ENCODE measurements around the gene MSANTD1.
"Not testable (repeated sequence)": the region's sequence is repeated elsewhere in the genome, so short reads cannot be mapped to it uniquely, and the experiment has no call there.

MSANTD1 gene

DNA sequence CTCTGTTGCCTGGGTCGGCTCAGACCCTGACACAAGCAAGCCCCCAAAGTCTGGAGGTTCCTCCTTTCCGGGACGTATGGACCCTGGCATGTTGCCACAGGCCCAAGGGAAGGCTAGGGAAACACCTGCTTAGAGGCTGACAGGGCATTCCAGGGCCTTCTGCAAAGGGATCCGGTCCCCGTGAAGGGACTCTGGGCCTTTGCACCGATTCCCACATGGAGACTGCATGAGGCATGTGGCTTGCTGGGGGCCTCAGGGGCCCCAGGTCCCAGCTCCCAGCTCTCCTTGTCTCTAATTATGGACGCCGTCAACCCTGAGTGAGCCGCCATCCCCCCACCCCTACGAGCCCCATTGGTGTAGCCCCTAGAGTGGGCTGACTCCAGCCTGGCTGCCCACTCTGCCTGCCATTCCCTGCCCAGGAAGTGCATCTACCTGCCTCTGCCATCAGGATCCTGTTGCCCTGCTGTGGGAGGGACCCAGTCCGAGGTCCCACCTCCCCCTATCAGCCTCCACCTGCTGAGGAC lies 39.7 kb downstream of the MSANTD1 start:
- no peak for DNase-seq (ENCODE audit: low read depth, low spot score)

GRCh38 chr4:3290476-3290875 lies 41.5 kb downstream of the MSANTD1 start:
- DNase-seq (ENCODE audit: low read depth, low spot score): no peak

DNA sequence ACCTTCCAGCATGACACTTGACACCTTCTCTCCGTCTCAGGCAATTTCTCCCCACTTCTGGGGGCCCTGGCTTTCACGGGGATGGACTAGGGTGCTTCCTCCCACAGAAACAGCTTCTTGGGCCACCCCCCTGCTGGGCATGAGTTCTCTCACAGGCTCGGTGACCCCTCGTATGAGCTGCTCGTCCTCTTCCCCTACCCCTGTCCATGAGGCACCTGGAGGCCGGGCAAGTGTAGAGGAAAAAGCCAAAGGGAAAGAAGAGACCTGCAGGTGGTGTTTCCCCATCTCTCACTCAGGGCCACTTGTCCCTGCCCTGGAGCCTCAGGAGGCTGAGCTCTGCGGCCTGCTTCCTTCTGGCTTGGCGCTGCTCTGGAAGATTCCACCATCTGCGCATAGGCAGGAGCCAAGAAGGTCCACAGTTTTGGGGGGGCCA lies 41.9 kb downstream of the MSANTD1 start:
- DNase-seq (ENCODE audit: low read depth, low spot score): no peak

DNA sequence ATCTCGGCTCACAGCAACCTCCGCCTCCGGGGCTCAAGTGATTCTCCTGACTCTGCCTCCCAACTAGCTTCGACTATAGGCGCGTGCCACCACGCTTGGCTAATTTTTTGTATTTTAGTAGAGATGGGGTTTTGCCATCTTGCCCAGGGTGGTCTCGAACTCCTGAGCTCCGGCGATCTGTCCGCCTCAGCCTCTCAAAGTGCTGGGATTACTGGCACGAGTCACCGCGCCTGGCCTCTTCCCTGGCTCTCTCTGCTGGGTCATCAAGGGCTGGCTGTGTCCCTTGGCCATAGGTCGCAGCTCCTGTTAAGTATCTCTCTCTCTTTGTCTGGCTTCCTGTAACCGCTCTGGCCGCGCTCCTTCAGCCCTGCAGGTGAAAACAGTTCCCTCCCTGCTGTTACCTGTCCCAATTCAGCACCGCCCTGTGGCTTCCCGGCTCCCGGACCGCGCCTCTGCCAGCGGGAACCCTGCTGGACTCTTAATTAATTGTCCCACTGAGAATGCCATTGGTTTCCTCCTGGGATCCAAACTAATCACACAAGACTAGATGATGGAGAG lies 42.5 kb downstream of the MSANTD1 start:
- no peak for DNase-seq (ENCODE audit: low read depth, low spot score)

- DNase-seq (ENCODE audit: low read depth, low spot score): peak; percentile 75
These were observed 43.1 kb downstream of the MSANTD1 start for GRCh38 chr4:3291969-3292570.

- DNase-seq (ENCODE audit: low read depth, low spot score): peak; percentile 97
These were observed 43.8 kb downstream of the MSANTD1 start, which contains the start of gene RGS12 for GRCh38 chr4:3292571-3293400. TSS of gene RGS12 (plus strand) at chr4:3293021. CDS start at chr4:3316171, 23,150 bp downstream.

DNA sequence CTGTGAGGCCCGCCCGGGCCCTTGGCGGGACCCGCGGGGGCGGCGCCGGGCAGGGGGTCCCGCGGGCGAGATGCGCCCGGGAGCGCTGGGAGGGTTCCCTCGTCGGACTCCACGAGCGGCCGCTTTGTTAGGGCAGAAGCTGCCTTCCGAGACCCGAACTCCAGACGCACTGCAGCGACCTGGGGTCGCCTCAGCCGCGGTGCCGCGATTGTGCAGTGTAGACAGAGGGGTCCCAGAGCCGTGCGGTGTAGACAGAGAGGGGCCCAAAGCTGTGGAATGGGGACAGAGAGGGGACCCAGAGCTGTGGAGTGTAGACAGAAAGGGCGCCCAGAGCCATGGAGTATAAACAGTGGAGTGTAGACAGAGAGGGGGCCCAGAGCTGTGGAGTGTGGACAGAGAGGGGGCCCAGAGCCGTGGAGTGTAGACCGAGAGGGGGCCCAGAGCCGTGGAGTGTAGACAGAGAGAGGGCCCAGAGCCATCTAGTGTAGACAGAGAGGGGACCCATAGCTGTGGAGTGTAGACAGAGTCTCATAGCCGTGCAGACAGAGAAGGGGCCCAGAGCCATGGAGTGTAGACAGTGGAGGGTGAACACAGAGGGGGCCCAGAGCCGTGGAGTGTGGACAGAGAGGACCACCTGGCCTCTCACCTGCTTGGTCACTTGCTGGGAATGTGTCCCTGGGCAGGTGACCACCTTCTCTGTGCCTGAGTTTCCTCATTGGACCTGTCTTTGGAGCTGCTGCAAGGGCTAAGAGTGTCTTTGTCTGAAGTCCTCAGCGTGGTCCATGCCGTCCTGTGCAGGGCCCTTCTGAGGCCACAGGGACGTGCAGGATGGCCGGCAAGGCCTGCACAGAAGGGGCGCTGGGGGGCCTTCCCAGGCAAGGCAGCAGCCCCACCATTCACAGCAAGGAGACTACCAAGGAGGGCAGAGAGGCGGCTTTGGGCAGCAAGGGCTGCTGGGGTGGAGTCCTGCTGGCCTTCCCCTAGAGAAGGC lies 44.7 kb downstream of the MSANTD1 start:
- DNase-seq (ENCODE audit: low read depth, low spot score): peak; percentile 24

DNA sequence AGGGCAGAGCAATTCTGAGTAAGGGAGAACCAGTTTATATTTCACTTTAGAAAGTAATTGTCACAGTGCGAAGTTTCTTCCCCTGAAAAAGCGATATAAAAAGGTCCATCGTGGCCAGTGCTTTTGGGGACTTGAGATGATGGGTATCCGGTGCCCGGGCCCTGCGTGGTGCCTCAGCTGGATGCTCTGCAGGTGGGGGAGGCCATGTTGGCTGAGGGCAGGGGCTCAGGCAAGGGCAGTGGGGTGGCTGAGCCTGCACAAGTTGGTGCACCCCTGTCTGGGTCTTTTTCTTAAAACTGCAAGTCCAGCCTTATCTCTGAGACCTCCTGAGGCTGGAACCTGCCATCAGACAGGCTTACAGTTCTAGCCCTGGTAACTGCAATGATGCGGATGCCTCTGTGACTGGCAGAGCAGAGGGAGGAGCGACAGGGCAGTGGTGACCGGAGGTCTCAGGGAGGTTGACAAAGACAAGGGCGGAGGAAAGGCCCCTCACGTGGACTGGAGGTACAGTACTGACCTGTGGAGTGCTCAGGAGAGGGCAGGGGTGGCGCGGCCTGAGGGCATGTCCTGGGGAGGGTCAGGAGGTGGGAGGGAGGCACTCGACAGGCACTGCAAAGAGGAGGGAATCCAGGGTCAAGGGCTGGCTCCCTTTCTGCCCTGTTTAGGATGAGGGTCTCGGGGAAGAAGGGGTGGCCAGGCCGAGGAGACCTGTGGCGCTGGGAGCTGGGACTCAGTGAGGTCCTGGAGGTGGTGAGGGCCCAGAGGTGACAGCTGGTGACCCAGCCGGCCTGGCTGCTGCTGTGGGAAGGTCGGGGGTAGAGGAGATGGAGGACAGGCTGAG lies 45.7 kb downstream of the MSANTD1 start:
- DNase-seq (ENCODE audit: low read depth, low spot score): no peak

GRCh38 chr4:3295837-3296624 lies 47.1 kb downstream of the MSANTD1 start:
- DNase-seq (ENCODE audit: low read depth, low spot score): no peak

- DNase-seq (ENCODE audit: low read depth, low spot score): no peak
These were observed 47.7 kb downstream of the MSANTD1 start for GRCh38 chr4:3296651-3297050.

DNA sequence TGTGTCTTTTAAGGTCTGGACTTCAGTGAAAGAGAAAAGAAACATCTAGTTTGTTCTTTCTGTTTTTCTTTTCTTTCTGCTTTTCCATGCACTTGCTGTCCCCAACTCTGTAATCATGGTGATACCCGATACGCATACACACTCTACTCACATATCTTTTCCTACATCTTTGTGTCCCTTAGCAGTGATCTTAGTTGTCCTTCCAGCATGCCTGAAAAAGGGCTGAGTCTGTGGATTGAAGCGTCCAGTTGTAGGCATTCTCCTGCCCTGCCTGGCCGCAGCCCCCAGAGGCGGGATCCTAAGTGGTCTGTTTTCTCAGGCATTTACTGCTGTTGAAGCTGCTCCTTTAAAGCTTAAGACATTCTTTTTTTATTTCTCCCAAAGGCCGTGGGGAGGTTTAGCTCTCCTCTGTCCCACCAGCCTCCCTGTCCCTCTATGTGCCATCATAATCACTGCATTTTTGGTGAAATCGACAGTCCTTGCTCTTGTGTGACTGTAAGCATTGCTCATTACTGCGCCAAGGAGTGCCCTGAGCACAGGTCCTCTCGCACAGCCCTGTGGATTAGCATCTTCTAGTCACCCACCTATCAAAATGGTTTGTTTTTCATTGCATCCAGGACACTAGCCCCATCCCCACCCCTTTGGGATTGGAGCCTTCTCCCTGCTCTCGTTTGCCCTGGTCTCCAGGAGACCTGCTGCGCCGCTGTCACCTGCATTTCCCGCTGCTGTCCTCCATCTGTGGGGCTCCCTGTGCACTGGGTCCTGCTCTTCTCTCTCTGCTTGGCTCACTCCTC lies 48.3 kb downstream of the MSANTD1 start:
- no peak for DNase-seq (ENCODE audit: low read depth, low spot score)

DNA sequence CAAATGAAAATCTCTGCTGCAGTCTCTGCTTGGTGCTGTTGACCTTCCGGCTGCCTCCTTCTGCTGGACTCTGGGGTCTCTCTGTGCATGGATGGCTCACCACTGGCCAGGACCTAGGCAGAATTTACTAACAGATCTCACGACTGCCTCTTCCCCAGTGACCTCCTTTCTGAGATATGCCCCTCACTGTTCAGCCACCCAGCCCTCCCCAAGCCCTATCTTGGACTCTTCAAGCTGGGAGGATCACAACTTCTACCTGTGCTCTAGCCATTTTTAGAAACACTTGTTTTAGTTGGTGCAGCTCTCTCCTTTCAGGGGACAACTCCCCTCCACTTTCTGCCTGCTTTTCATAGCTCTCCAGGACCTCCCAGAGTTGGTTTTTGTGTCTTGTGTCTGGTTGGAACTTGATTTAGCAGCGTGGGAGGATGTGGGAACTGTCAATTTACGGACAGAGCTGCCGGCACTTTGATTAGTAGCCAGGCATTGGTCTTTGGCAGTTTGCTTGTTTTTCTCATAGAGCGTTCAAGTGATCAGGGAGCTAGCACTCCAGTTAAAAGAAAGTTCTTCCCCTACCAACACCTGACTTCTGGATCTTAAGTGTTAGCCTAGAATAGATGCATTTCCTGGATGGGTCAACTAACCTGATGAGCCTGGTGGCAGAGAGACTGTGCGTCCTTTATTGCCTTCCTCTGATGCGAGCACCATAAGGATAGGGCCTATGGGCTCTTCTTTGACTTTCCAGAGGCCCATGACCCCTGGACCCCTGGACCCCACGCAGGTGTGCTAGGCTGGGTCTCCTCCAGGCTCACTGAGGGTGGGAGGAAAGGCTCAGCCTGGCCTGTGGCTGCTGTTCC lies 50.4 kb downstream of the MSANTD1 start:
- peak; percentile 36 for DNase-seq (ENCODE audit: low read depth, low spot score)

GRCh38 chr4:3299976-3300671 lies 51.2 kb downstream of the MSANTD1 start:
- no peak for DNase-seq (ENCODE audit: low read depth, low spot score)

GRCh38 chr4:3300882-3301281 lies 51.9 kb downstream of the MSANTD1 start:
- not testable (repeated sequence) for DNase-seq (ENCODE audit: low read depth, low spot score)

DNA sequence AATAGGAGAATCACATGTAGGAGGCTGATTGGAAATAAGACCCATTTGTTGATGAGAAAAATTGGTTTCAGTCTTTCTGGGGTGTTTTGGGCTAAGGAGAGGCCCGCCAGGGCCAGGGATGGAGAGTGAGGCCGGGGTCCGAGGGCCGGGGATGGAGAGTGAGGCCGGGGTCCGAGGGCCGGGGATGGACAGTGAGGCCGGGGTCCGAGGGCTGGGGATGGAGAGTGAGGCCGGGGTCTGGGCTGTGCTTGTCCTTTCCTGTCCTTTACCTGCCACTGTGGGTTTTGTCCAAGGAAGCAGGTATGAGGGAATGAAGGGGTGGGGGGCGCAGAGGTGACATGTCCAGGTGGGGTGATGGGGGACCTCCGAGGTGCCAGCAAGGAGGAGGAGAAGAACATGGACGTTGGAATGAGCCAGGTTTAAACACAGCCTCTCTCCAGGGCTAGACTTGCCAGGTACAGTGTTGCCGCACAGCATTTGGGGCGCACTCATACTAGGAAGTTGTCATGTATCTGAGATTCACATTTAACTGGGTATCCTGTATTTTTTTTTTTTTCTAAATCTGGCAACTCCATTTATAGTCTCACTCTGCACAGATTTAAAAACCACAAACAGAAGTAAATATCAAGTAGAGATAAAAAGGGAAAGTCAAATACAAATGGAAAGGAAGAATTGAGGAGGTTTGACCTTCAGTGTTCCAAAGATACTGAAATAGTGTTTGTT lies 52.7 kb downstream of the MSANTD1 start:
- no peak for DNase-seq (ENCODE audit: low read depth, low spot score)

DNA sequence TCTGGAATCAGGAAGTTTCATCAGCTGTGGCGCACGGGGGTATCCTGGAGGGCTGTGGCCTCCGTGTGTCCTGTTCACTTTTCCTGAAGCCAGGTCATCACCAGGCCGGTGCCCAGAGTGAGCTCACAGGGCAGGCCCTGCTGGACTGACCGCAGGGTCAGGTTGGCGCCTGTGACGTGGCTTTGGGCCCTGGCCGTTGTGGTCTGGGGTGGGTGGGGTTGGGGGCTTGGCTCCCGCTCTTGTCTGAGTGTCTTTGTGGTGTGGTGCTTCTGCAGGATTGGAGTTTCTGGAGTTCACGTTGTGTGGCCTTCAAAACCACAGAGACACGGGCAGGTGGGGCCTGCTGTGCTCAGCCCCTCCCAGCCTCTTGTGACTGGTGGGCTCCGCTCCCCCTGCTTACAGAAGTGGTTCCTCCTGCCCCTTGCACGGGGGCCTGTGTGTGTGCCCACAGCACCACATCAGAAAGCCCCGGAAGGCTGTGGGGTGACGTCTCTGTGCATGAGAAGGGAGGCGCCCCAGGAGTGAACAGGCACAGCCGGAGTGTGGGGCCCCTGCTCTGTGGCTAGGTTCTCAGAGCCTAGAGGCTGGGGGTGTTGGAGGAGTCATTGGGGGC lies 53.3 kb downstream of the MSANTD1 start:
- peak; percentile 34 for DNase-seq (ENCODE audit: low read depth, low spot score)
